ENCODE measurements around the gene ADRA1B.

Gene ADRA1B

DNA sequence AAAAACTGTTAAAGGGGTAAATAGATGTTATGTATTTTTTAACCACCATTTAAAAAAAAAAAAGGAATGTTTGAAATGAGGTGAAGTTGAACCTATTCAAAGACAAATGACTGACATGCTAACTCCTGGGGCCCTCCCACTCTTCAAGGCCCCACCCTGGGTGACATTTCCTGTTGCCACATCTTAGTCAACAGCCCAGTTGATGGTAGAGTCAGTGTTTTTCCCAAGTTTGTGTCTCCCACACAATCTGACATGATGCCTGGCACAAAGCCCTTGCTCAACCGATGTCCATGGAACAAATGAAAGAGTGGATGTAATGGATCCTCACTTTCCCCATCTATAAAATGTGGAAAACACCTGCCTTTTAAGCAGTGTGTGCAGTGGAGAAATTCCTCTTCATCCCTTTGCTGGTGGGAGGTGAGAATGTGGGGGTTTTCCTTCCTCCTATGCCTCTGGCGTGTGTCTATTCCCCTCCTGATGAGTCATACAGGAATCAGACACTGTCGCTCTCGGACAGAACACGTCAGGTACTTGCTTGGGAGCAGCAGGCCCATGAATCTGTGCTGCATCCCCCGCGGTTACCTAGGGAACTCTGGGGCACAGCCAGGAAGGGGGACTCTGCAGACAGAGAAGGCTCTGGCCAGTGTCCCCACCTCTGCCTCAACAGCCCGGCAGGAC lies 13.7 kb upstream of the ADRA1B start:
- DNase-seq = no peak

DNA sequence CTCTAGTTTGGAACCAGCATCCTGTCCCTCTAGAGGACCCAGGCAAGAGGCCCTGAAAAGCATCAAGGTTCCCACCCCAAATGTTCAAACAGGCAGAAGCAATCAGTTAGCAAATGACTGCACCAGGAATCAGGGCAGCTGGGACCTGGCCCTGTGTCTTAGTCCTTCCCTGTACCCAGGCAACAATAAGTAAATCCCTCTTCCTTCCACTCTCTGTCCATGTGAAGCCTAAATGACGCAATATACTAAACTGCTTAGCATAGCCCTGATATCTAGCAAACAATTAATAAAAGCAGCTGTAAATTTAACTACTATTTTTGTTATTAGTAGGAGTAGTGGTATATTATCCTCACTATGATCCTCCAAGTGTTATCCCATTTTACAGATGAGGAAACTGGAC lies 13.2 kb upstream of the ADRA1B start:
- DNase-seq = no peak

DNA sequence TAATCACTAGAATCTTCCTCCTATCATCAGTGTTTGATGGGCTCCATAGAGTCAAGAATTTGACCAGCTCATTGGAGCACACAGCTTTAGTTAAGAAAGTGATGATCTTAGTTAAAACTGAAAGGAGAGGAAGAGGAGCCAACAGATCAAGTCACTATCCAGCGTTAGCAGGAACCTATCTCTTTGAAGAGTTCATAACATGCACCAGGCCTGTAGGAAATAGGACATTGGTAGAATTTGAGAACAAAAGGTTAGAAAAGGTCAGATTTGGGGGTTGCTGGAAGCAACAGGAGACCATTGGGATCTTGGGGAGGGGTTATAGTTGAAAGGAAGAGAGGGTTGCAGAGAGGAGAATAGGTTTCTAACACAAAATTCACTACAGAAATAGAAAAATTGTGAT lies 11.4 kb upstream of the ADRA1B start:
- DNase-seq = no peak

DNA sequence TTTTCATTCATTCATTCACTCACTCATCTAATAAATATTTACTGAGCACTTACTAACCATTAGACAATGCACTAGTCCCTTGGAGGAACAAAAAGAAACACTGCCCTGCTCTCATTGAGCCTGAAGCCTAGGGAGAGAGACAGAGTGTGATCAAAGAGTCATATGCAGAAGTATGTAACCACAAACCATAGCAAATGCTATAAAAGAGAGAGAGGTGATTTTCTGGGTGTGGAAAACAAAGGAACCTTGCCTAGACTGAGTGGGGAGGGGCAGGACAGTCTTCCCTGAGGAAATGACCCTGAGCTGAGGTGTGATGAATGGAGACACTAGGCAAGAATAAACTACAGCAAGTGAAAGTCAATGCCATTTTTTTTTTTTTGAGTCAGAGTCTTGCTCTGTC lies 10.8 kb upstream of the ADRA1B start:
- no peak for DNase-seq

DNA sequence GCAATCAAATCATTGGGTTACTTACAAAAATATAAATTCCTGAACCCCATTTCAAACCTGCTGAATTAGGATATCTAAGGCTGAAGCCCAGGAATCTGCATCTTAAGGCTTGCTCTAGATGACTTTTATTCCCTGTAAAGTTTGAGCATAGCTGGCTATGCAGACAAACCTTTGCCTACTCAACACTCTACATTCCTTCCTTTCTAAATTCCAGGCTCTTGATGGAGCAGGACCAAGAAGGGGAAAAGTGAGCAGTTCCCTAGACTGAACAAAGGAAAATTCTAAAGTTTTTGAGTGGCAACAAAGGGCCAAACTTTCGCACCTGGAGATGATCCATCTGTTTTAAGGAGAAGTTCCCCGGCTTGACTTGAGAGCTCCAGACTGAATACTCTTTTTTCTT lies 9.8 kb upstream of the ADRA1B start:
- no peak for DNase-seq

DNA sequence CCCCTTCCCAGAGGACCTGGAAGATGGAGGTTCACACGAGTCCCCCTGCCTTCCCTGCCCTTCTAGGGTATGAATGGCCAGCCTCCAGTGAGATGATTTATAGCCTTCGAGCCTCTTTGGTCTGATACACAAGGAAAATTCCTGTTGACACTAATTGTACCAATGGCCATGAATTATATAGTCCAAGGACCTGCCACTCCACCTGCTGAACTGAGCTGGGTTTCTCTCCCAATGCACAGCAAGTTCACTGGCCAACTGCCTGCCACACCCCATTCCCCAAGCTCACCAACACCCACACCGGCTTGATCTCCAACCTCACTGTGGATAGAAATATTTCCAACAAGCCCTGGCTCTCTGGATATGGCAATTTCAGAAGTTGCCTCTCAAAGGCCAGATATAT lies 9.3 kb upstream of the ADRA1B start:
- DNase-seq = no peak

GRCh38 chr5:159907689-159908590 lies 8.3 kb upstream of the ADRA1B start:
- no peak for DNase-seq

DNA sequence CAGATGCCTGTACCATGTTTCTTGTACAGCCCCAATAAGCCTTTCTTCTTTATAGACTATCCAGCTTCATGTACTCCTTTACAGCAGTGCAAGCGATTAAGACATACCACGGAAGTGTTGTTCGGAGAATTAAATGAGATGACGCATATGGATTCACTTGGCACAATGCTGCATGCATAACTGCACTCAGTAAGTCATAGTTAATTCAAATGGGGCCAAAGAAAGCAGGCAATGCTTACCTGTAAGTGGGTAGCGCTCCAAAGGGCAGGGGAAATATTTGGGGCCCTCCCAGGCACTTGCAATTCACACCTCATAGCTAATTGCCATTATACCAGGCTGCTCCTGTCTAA lies 7.7 kb upstream of the ADRA1B start:
- DNase-seq = no peak

DNA sequence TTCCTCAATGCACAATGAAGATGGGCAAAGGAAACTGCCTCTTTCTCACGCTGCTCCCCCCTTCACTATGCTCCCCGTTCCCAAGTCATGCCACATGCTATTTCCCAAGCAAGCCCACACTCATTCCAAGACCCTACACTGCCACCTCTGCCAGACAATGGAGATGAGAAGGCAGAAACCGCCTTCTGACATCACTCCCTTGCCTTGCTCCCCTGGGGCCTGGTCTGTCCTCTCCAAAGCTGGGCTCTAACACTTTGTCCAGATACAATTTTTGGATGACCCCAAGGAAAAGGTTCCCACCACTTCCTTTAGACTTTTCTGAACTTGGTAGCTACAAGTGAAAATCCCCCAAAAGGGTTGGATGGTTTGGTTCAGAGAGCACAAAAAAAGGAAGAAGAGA lies 7.2 kb upstream of the ADRA1B start:
- no peak for DNase-seq

GRCh38 chr5:159910207-159910842 lies 6.0 kb upstream of the ADRA1B start:
- DNase-seq = no peak

DNA sequence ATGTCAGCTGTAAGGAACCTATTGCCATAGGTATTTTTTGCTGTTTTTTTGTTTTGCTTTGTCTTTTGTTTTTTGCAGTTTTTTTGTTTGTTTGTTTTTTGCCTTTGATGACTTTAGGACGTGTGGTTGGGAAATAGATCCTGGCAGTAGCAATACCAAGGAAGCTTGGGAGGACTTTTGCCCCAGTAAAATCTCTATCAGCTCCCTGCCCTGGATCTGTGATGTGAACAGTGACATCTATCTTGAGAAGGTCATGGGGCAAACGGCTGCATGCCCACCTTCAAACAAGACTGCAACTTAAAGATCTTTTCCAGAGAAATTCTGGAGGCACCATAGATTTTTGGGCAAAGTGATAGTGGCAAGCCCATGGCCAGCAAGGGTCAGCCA lies 5.4 kb upstream of the ADRA1B start:
- no peak for DNase-seq

DNA sequence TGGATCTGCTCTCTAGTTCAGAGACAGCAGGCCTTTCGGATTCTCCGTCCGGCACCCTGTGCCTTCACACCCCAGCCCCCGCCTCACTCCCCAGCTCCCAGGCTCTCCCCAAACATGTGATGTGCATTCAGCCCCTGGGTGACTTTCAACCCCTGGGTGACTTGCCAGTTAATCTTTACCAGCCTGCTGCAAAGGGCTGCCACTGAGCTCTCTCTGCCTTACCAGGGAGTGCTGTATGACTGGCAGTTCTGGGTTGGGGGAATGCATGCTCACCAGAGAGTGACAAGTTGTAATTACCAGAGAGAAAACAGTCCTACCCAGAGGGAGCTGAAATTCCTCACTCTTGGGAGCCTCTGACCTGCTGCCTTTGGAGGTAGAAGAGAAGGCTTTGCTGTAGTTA lies 4.9 kb upstream of the ADRA1B start:
- DNase-seq = no peak

DNA sequence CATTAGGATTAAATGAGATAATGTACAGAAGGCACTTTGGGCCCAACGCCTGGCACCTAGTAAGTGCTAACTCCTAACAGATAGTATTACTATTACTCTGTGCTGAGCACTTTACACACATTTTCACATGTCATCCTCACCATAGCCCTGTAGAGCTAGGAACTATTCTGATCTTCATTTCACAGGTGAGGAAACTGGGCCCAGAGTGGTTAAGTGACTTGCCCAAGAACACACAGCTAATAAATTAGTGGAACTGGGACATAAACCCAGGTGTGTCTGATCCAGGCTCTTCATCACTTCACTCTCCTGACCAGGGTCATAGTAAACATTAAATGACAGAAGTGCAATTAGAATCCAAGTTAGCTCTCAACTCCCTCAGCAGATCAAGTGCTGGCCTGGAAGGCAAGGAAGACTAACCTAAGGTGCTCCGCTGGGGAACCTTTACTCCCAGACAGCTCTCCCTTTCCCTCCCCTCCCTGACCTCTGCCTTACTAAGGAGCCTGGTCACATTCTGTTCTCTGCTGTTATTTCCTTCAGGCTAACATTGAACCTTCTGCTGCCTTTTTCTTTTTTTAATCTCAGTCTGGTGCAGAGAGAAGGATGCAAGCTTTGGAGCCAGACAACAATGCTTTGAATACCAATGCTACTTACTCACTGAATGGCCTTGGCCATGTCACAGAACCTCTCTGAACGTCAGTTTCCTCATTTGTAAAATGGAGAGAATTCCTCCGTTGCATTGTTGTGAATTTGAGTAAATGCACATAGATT lies 4.1 kb upstream of the ADRA1B start:
- DNase-seq = no peak

GRCh38 chr5:159913048-159913447 lies 3.2 kb upstream of the ADRA1B start:
- DNase-seq = no peak

- no peak for DNase-seq
Observed at GRCh38 chr5:159913501-159913900, 2.8 kb upstream of the ADRA1B start.

GRCh38 chr5:159916841-159917761 lies 819 bp downstream of the ADRA1B start:
- DNase-seq = no peak

- no peak for DNase-seq
Observed at GRCh38 chr5:159917994-159918393, 1.7 kb downstream of the ADRA1B start.

- no peak for DNase-seq
Observed at GRCh38 chr5:159921721-159922120, 5.4 kb downstream of the ADRA1B start.

DNA sequence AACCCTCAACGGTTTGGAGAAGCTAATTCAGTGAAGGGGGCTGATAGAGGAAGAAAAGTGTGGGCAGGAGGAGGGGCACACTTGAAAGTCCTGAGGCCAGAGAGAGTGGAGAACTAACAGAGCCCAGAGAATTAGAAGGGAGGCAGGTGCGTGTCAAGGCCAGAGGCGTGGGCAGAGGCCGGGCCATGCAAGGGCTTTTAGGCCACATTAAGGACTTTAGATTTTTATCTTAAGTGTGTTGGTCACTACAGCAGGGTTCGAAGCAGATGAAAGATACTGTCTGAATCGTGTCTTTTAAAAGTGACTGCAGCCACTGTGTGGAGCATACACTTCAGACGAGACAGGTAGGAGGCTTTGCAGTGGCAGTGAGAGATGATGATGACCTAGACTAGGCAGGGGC lies 6.7 kb downstream of the ADRA1B start:
- DNase-seq = no peak

GRCh38 chr5:159928122-159928909 lies 12.0 kb downstream of the ADRA1B start:
- DNase-seq = no peak

GRCh38 chr5:159929176-159929575 lies 12.9 kb downstream of the ADRA1B start:
- DNase-seq = no peak

All from NCI-H1105 treated with DMSO at 0.1 percent for 48 hours (cell line).